Mesodermal cell (in vitro differentiated cells): ENCODE measurements around the gene EPHB1.
"Not testable (repeated sequence)": the region's sequence is repeated elsewhere in the genome, so short reads cannot be mapped to it uniquely, and the experiment has no call there.

Experiments used
- H3K27ac ChIP-seq: 2 replicates; pipeline ENCODE4 v1.7.0; 2013; ENCODE audit warnings: mild to moderate bottlenecking, low read depth, low read length, moderate library complexity; ENCODE audit not compliant: severe bottlenecking
- H3K36me3 ChIP-seq: 2 replicates; pipeline ENCODE4 v1.7.1; 2013; ENCODE audit warnings: mild to moderate bottlenecking, low read length, moderate library complexity; ENCODE audit not compliant: control insufficient read depth, insufficient read depth
- H3K4me1 ChIP-seq: one replicate; pipeline ENCODE4 v1.7.1; 2013; ENCODE audit warnings: mild to moderate bottlenecking, low read length; ENCODE audit not compliant: insufficient read depth, control insufficient read depth, poor library complexity, severe bottlenecking
- H3K4me3 ChIP-seq: 2 replicates; pipeline ENCODE4 v1.7.0; 2013; ENCODE audit warnings: low read length, control low read depth, mild to moderate bottlenecking; ENCODE audit not compliant: insufficient read depth, poor library complexity, severe bottlenecking; ENCODE audit errors: extremely low read depth
- H3K9me3 ChIP-seq: 2 replicates; pipeline ENCODE4 v1.7.1; 2013; ENCODE audit warnings: mild to moderate bottlenecking, low read length, moderate library complexity; ENCODE audit not compliant: control insufficient read depth
- WGBS, 2 experiments: methylation state at CpG; one replicate each; pipeline ENCODE4 v1.1.5; 2013; ENCODE audit warnings: missing lambda C conversion rate in 2 of 2; ENCODE audit not compliant: insufficient coverage in 2 of 2; 5-methylcytosine and 5-hydroxymethylcytosine counted together

EPHB1 gene

DNA sequence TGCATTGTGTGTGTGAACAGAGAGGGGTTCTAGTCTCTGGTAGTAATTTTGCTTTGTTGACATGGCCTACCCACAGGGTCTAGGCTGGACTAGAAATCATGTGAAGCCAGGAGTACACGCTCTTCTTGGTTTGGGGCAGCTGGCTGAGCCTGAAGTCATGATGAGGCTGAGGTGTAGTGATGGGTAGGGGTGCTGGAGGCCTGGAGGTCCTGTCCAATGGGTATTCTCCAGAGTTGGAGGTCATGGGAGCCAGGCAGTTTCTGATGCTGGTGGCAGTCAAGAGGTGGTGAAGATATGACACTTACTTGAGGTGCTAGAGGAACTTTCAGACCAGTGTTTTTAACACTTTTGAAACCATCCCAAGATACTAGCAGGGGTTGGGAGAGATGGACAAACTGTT lies 18.5 kb upstream of the EPHB1 start:
- WGBS, 2 experiments = 100% methylated on average over 1 of the region's 1 CpG
- Histone ChIP-seq H3K27ac (no peak overlapping the region), H3K4me1 (no peaks in the 10 kb centered on the region)

GRCh38 chr3:134777341-134777740 lies 17.7 kb upstream of the EPHB1 start:
- H3K36me3 ChIP-seq = no peaks in the 10 kb centered on the region
- H3K4me1 ChIP-seq = no peaks in the 10 kb centered on the region
- H3K9me3 ChIP-seq = no peaks in the 10 kb centered on the region
- H3K4me3 ChIP-seq = no peak overlapping the region
- no peak overlapping the region for H3K27ac ChIP-seq
- 71 to 100% methylated on average over 2 to 3 of the region's 5 CpGs for WGBS, 2 experiments

More for the DNA sequence above, 18.5 kb upstream of the EPHB1 start:
- Histone ChIP-seq H3K9me3 (no peaks in the 10 kb centered on the region), H3K36me3 (no peaks in the 10 kb centered on the region), H3K4me3 (no peak overlapping the region)

GRCh38 chr3:134788283-134788682 lies 6.8 kb upstream of the EPHB1 start:
- 72 to 75% methylated on average over 2 to 3 of the region's 4 CpGs for WGBS, 2 experiments
- not testable (repeated sequence) for H3K36me3 ChIP-seq, H3K4me1 ChIP-seq, H3K9me3 ChIP-seq, H3K4me3 ChIP-seq, H3K27ac ChIP-seq

DNA sequence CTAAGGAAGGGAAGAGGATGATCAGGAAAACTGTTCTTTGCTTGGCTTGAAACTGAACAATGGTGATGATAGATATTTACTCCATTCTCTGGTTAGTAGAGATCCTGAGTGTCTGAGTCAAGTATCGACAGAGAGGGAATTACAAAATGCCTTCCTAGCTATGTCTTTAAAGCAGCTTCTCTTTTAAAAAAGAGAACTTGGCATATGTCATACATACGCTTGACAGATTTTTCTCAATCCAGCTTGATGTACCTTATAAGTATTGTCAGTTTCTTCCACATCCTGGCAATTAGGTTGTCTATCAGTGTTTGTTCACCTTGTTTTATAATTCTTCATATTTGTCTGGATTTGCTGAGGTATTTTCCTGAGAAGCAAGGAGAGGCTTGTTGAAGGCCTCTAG lies 5.0 kb upstream of the EPHB1 start:
- H3K4me3 ChIP-seq = no peak overlapping the region
- no peaks in the 10 kb centered on the region for H3K36me3 ChIP-seq
- 73 to 100% methylated on average over 1 to 2 of the region's 2 CpGs for WGBS, 2 experiments
- no peaks in the 10 kb centered on the region for H3K9me3 ChIP-seq
- H3K27ac ChIP-seq = no peak overlapping the region
- no peaks in the 10 kb centered on the region for H3K4me1 ChIP-seq

- H3K27ac ChIP-seq = no peak overlapping the region
- no peak overlapping the region for H3K4me3 ChIP-seq
- no peaks in the 10 kb centered on the region for H3K36me3 ChIP-seq
- peaks cover 2% of the 10 kb centered on the region for H3K4me1 ChIP-seq
- WGBS, 2 experiments = 71 to 89% methylated on average over 5 of the region's 8 CpGs
- no peaks in the 10 kb centered on the region for H3K9me3 ChIP-seq
These were observed 3.1 kb upstream of the EPHB1 start for GRCh38 chr3:134791992-134792391.

DNA sequence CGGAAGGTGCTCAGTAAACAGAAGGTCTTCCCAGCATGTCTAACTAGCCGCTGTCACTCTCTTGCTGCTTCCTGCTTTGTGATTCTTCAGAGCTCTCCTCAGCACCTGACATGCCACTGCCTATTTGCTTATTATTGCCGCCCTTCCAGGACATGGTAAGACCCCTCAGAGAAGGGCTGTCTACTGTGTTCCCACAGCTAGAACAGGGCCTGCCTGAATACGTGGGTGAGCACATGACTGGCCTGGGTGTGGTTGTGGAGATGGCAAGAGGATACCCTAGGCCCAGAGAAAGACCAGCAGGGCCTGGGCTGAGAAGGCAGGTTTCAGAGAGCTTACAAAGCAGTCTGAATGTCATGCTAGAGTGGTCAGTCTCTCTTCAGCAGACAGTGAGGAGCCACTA lies 2.4 kb upstream of the EPHB1 start:
- Histone ChIP-seq H3K9me3 (no peaks in the 10 kb centered on the region), H3K27ac (no peak overlapping the region), H3K4me1 (peaks cover 7% of the 10 kb centered on the region), H3K4me3 (no peak overlapping the region), H3K36me3 (no peaks in the 10 kb centered on the region)
- 81 to 85% methylated on average over 3 to 4 of the region's 4 CpGs for WGBS, 2 experiments

DNA sequence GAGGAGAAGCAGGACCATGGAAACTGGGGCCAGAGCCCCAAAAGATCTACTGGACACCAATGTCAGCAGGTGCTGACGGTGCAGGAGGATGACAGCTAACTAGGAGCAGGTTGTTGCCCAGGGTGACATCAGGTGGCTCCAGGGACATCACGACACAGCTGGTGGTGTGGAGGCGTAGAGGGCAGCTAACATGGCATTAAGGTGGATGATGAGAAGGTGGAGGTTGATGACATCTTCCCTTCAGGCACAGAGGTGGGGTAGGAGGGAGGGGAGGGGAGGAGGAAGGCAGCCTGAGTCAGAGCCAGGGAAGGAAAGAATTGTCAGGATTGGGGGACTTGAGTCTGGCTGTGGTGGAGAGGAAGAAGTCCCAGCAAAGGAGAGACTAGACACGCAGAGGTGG lies 1.5 kb upstream of the EPHB1 start:
- Histone ChIP-seq H3K4me3 (no peak overlapping the region), H3K4me1 (peaks cover 13% of the 10 kb centered on the region), H3K36me3 (no peaks in the 10 kb centered on the region), H3K27ac (no peak overlapping the region), H3K9me3 (no peaks in the 10 kb centered on the region)
- 75 to 83% methylated on average over 3 to 4 of the region's 4 CpGs for WGBS, 2 experiments

GRCh38 chr3:134794323-134794722 lies 737 bp upstream of the EPHB1 start:
- 75 to 84% methylated on average over 7 to 9 of the region's 9 CpGs for WGBS, 2 experiments

DNA sequence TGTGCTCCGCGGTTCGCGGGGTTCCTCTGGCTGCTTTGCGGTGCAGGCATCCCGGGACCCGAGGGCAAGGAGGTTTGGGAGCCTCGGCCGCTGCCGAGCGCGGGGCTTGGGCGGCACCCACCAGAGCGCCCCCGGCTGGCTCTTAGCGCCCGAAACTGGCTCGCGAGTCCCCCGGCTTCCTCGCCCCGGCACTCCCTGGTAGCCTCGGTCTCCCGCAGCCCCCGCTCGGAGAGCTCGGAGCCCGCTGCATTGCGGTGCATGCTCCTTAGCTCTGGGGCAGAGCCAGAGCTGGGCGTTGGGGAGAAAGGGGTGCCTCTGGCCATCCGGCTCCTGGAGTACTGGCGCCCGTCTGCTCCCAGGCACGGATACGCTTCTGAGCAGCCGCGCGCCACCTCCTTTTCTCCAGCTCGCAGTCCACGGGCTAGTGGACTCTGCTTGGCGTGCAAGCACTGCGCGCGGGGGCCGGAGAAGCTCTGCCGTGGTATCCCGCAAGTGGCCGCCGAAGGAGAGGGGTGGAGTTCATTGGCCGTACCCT lies 753 bp downstream of the EPHB1 start:
- H3K4me3 ChIP-seq = peak overlapping the region; percentile 56
- no peaks in the 10 kb centered on the region for H3K36me3 ChIP-seq
- no peaks in the 10 kb centered on the region for H3K9me3 ChIP-seq
- H3K27ac ChIP-seq = no peak overlapping the region
- WGBS, 2 experiments = 0 to 2% methylated on average over 36 to 39 of the region's 50 CpGs
- peaks cover 16% of the 10 kb centered on the region for H3K4me1 ChIP-seq

More at GRCh38 chr3:134794323-134794722, 737 bp upstream of the EPHB1 start:
- H3K36me3 ChIP-seq = no peaks in the 10 kb centered on the region
- no peak overlapping the region for H3K4me3 ChIP-seq
- no peak overlapping the region for H3K27ac ChIP-seq
- peaks cover 13% of the 10 kb centered on the region for H3K4me1 ChIP-seq
- H3K9me3 ChIP-seq = no peaks in the 10 kb centered on the region

DNA sequence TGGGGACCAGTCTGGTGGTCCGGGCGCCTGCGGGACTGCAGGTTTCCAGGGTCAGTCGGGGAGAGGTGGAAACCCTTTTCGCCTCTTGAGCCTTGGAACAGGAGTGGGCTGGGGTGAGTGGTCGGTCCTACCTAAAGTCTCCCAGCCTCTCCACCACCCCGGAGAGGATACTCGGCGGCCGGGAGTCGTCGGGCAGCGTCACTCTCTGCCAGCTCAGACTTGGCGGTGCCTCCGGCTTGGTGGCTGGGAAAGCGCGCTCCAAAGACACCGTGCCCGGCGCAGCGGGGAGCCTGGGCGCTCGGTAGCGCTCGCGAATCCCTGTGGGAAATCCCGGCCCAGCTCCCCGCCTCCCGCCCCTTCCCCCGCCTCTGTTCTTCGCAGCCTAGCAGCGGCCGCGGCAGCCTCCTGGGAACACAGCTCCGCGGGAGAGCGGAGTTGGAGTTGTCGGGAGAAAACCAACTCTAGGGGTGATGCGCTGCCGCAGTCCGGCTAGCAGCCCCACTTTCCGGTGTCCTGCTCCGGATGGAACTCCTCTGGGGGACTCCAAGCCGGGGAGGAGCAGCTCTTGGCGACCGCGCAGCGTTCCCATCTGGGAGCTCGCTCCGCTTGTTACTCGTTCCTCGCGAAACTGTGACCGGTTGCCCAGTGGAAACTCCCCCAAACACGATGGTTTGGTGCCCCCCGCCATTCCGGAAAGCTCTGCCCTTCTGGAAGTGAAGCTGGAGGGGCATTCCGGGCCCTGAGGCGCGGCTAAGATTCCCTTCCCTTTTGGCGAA lies 1.4 kb downstream of the EPHB1 start:
- Histone ChIP-seq H3K4me1 (peaks cover 16% of the 10 kb centered on the region), H3K4me3 (peak overlapping the region; percentile 56), H3K9me3 (no peaks in the 10 kb centered on the region), H3K27ac (no peak overlapping the region), H3K36me3 (no peaks in the 10 kb centered on the region)
- WGBS, 2 experiments = 1% methylated on average over 43 to 44 of the region's 61 CpGs

- H3K4me3 ChIP-seq = peak overlapping the region; percentile 56
- 8 to 10% methylated on average over 25 to 31 of the region's 33 CpGs for WGBS, 2 experiments
- H3K27ac ChIP-seq = no peak overlapping the region
- peaks cover 16% of the 10 kb centered on the region for H3K4me1 ChIP-seq
- no peaks in the 10 kb centered on the region for H3K9me3 ChIP-seq
- H3K36me3 ChIP-seq = no peaks in the 10 kb centered on the region
These were observed 2.1 kb downstream of the EPHB1 start for GRCh38 chr3:134797057-134797740.
